HG02973 (cell line): ENCODE data around the gene KLHL36.
"Not testable (repeated sequence)": the region's sequence is repeated elsewhere in the genome, so short reads cannot be mapped to it uniquely, and the experiment has no call there.

Experiments
- ATAC-seq: cut with Tn5 transposase; IDR thresholded peaks from one replicate; pipeline ENCODE4 v1.9.1; 2021; ENCODE audit warnings: moderate library complexity; ENCODE audit not compliant: unreplicated experiment

KLHL36 gene

GRCh38 chr16:84690088-84690819 lies 41.9 kb downstream of the KLHL36 start:
- ATAC-seq = no peak

- ATAC-seq = no peak
These were observed 44.3 kb downstream of the KLHL36 start for GRCh38 chr16:84692451-84693214.

GRCh38 chr16:84693869-84694268 lies 45.6 kb downstream of the KLHL36 start:
- not testable (repeated sequence) for ATAC-seq

- ATAC-seq = no peak
These were observed 46.7 kb downstream of the KLHL36 start for GRCh38 chr16:84694980-84695379.

GRCh38 chr16:84699147-84699711 lies 50.9 kb downstream of the KLHL36 start:
- peak; percentile 6 for ATAC-seq

GRCh38 chr16:84699712-84700445 lies 51.6 kb downstream of the KLHL36 start, which contains the start of gene USP10:
USP10 (plus strand) TSS chr16:84700000; CDS start chr16:84700091, 91 bp downstream.
- ATAC-seq = peak; percentile 68

GRCh38 chr16:84700446-84701300 lies 52.4 kb downstream of the KLHL36 start:
- ATAC-seq = peak; percentile 46

GRCh38 chr16:84703681-84704080 lies 55.4 kb downstream of the KLHL36 start:
- ATAC-seq = no peak

GRCh38 chr16:84704253-84704652 lies 55.9 kb downstream of the KLHL36 start:
- no peak for ATAC-seq

GRCh38 chr16:84706856-84707255 lies 58.5 kb downstream of the KLHL36 start:
- ATAC-seq = no peak

GRCh38 chr16:84709609-84710008 lies 61.3 kb downstream of the KLHL36 start:
- no peak for ATAC-seq

- ATAC-seq = no peak
These were observed 62.4 kb downstream of the KLHL36 start for GRCh38 chr16:84710686-84711085.
